GM19467 (cell line): ENCODE data around the gene DPH6.

Experiments
- ATAC-seq: cut with Tn5 transposase; IDR thresholded peaks from one replicate; pipeline ENCODE4 v1.9.1; 2021; ENCODE audit warnings: mild to moderate bottlenecking, moderate library complexity; ENCODE audit not compliant: unreplicated experiment

Gene DPH6

GRCh38 chr15:35487417-35487816, 58.5 kb downstream of the DPH6 start:
- no peak for ATAC-seq

GRCh38 chr15:35486296-35486695, 59.7 kb downstream of the DPH6 start:
- ATAC-seq, result no peak

GRCh38 chr15:35485411-35485810, 60.6 kb downstream of the DPH6 start:
- ATAC-seq, result no peak

GRCh38 chr15:35484231-35484945, 61.6 kb downstream of the DPH6 start:
- no peak for ATAC-seq

- no peak for ATAC-seq
These were observed 64.0 kb downstream of the DPH6 start for GRCh38 chr15:35481992-35482391.

- no peak for ATAC-seq
These were observed 64.9 kb downstream of the DPH6 start for GRCh38 chr15:35481064-35481463.

- ATAC-seq, result no peak
These were observed 66.5 kb downstream of the DPH6 start for GRCh38 chr15:35479423-35479822.

- ATAC-seq, result no peak
These were observed 68.4 kb downstream of the DPH6 start for GRCh38 chr15:35477312-35478262.

GRCh38 chr15:35471024-35471423, 74.9 kb downstream of the DPH6 start:
- no peak for ATAC-seq

- ATAC-seq, result no peak
These were observed 75.5 kb downstream of the DPH6 start for GRCh38 chr15:35470441-35470840.

GRCh38 chr15:35466476-35466875, 79.5 kb downstream of the DPH6 start:
- no peak for ATAC-seq

GRCh38 chr15:35465783-35466182, 80.2 kb downstream of the DPH6 start:
- ATAC-seq, result no peak

GRCh38 chr15:35460616-35461015, 85.3 kb downstream of the DPH6 start:
- ATAC-seq, result no peak

GRCh38 chr15:35458176-35458856, 87.6 kb downstream of the DPH6 start:
- ATAC-seq, result no peak

- ATAC-seq, result no peak
These were observed 90.8 kb downstream of the DPH6 start for GRCh38 chr15:35455201-35455600.

GRCh38 chr15:35450492-35450891, 95.5 kb downstream of the DPH6 start:
- ATAC-seq, result no peak

GRCh38 chr15:35448294-35448693, 97.7 kb downstream of the DPH6 start:
- no peak for ATAC-seq

- ATAC-seq, result no peak
These were observed 100.1 kb downstream of the DPH6 start for GRCh38 chr15:35445891-35446290.

- ATAC-seq, result no peak
These were observed 101.3 kb downstream of the DPH6 start for GRCh38 chr15:35444557-35445204.

- no peak for ATAC-seq
These were observed 102.6 kb downstream of the DPH6 start for GRCh38 chr15:35443376-35443775.

GRCh38 chr15:35442742-35443141, 103.2 kb downstream of the DPH6 start:
- no peak for ATAC-seq
